Ovary (tissue), 9 donors: ENCODE measurements around the gene ATG3. TPM values are rescaled to one million over a fixed set of nuclear protein-coding genes. Genes with fewer than 3 reads are reported as not detected.
"Not testable (repeated sequence)": the region's sequence is repeated elsewhere in the genome, so short reads cannot be mapped to it uniquely, and the experiment has no call there.

Experiments used
- DNase-seq, 5 donors: peaks; one replicate each; pipeline ENCODE4 v3.0.0-alpha.2; 2019 to 2020
- H3K27ac ChIP-seq, 2 donors: fragments of 200-600 bp; one replicate each; pipeline versions ENCODE4 v1.5.1 to v1.8.0; 2019 to 2022
- H3K27me3 ChIP-seq: fragments of 200-600 bp; one replicate; pipeline ENCODE4 v1.8.0; 2022
- H3K36me3 ChIP-seq: fragments of 200-600 bp; sonication (generic); one replicate; pipeline ENCODE4 v1.5.1; 2019
- H3K4me1 ChIP-seq: one replicate; pipeline ENCODE4 v1.8.1; 2013; ENCODE audit warnings: mild to moderate bottlenecking, moderate library complexity; ENCODE audit not compliant: insufficient read depth
- H3K4me3 ChIP-seq: fragments of 200-600 bp; sonication (generic); one replicate; pipeline ENCODE4 v1.5.1; 2017
- H3K9me3 ChIP-seq, 2 donors: fragments of 200-600 bp in 1 of 2; sonication (generic) in 1 of 2; one replicate each; pipeline versions ENCODE4 v1.5.1 to v1.8.1; 2013 to 2019; ENCODE audit warnings: mild to moderate bottlenecking in 1 of 2, moderate library complexity in 1 of 2
- CTCF ChIP-seq, 3 donors: fragments of 450-650 bp in 2 of 3; fragments of 200-600 bp in 1 of 3; IDR thresholded peaks; one replicate each; pipeline versions ENCODE4 v1.5.1 to v1.8.0; 2016 to 2022; ENCODE audit warnings: antibody characterized with exemption in 3 of 3, mild to moderate bottlenecking in 1 of 3
- EP300 ChIP-seq: sonication (generic); formaldehyde crosslinking; IDR thresholded peaks from one replicate; pipeline ENCODE4 v1.6.1; 2017; ENCODE audit warnings: antibody characterized with exemption
- POLR2A ChIP-seq: fragments of 450-650 bp; IDR thresholded peaks from one replicate; pipeline ENCODE4 v1.6.1; 2017; ENCODE audit warnings: antibody characterized with exemption, mild to moderate bottlenecking, moderate library complexity
- WGBS, 3 donors: extraction: QIAGEN DNeasy Blood & Tissue Kit in 1 of 3; methylation state at CpG; one replicate each; pipeline versions ENCODE4 v1.1.5 to v1.1.7; 2013 to 2017; 5-methylcytosine and 5-hydroxymethylcytosine counted together
- intact Hi-C, 4 donors: fragments of 100-400 bp; cut with DNase I; formaldehyde crosslinking; loops; one replicate each; pipeline versions ENCODE4 v1.11.0 to v1.15.1; 2022 to 2023
- polyA plus RNA-seq, 2 donors: library from polyadenylated mRNA; stranded (reverse); fragments of 200-250 nt in 1 of 2; fragments of 350-450 nt in 1 of 2; fragmentation: Illumina TruSeq in 1 of 2; extraction: RNeasy Lipid Tissue Mini Kit (QIAGEN cat#74804) in 1 of 2; gene quantifications; one replicate each; pipeline ENCODE4 v1.2.3, GENCODE V29; 2013 to 2014
- total RNA-seq, 7 donors: library from RNA; depleted of rRNA in 2 of 7; stranded (reverse); fragments of >200 nt in 2 of 7; fragmentation: NEBNext Ultra II Directional in 3 of 7; extraction: Animal tissue kit (Norgen Biotek cat#: 25700) in 3 of 7; gene quantifications; one replicate each; pipeline versions ENCODE4 v1.1.0 to v1.2.4, GENCODE V29; 2016 to 2023
- donor health status: DM: no; HTN: no; CAD: no; lungs with moderate emphysema.
- donor health status: DM: no; HTN: no; CAD: no.
- donor health status: Bipolar disorder and iron deficiency.
- donor health status: DM: yes; HTN: yes; CAD: no.
- donor health status: DM: no; HTN: no; CAD: no.
- donor health status: DM: yes; HTN: yes; CAD: no.

The ATG3 gene
- total and polyA plus RNA-seq, 9 donors, result 28.4 to 59.4 (median 40.7) TPM

- Histone ChIP-seq H3K27ac (no peak overlapping the region), H3K27me3 (no peaks in the 10 kb centered on the region), H3K36me3 (no peaks in the 10 kb centered on the region), H3K4me1 (no peaks in the 10 kb centered on the region), H3K4me3 (no peak overlapping the region), H3K9me3 (no peaks in the 10 kb centered on the region)
- DNase-seq, result no peak
- TF ChIP-seq POLR2A, result no peak
- TF ChIP-seq EP300, result no peak
- peak in 1 of 3 donors; percentile 14 for TF ChIP-seq CTCF (IDR thresholded peaks at IDR 0.05)
- intact Hi-C loops, result no loop called here
- 5 to 8% (median 6%) methylated on average over 1 of the region's 1 CpG for WGBS, 3 donors
Measured at GRCh38 chr3:112531358-112531781, 30.4 kb downstream of the ATG3 start.

DNA sequence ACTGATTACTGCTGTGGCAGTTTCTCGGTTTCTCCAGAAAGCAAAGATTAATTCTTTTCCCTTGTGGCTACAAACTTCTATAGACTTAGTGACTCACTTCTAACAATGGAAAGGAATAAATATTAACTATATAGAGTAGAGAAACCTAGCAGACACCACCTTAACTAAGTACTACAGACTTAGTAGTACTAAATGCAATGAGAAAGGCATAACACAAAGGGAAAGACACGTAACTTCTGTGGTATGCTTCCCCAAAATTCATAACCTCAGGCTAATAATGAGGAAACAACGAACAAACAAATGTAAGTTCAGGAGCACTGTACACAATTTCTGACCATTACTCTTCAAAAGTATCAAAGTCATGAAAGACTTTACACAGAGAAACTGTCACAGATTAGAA, 31.2 kb downstream of the ATG3 start:
- Histone ChIP-seq H3K36me3 (no peaks in the 10 kb centered on the region), H3K27ac (no peak overlapping the region), H3K4me3 (no peak overlapping the region), H3K27me3 (no peaks in the 10 kb centered on the region), H3K4me1 (no peaks in the 10 kb centered on the region), H3K9me3 (no peaks in the 10 kb centered on the region)
- TF ChIP-seq CTCF (IDR thresholded peaks at IDR 0.05) (no peak), EP300 (no peak), POLR2A (no peak)
- WGBS, 3 donors, result 93 to 97% (median 93%) methylated on average over 3 of the region's 3 CpGs
- intact Hi-C loops, result no loop called here
- no peak for DNase-seq

- intact Hi-C loops, result loop anchor here in 3 of 4 donors (10.0 kb wide), 3 partner anchors 199 to 229 kb away; partner anchors contain the start of gene SLC9C1 (in 1 of the 3)
- H3K36me3 ChIP-seq, H3K9me3 ChIP-seq, H3K27ac ChIP-seq, H3K4me3 ChIP-seq, DNase-seq, H3K4me1 ChIP-seq, H3K27me3 ChIP-seq: not testable (repeated sequence)
- WGBS, 3 donors, result 92 to 96% (median 95%) methylated on average over 6 of the region's 6 CpGs
Measured at GRCh38 chr3:112524127-112524526, 37.6 kb downstream of the ATG3 start.

DNA sequence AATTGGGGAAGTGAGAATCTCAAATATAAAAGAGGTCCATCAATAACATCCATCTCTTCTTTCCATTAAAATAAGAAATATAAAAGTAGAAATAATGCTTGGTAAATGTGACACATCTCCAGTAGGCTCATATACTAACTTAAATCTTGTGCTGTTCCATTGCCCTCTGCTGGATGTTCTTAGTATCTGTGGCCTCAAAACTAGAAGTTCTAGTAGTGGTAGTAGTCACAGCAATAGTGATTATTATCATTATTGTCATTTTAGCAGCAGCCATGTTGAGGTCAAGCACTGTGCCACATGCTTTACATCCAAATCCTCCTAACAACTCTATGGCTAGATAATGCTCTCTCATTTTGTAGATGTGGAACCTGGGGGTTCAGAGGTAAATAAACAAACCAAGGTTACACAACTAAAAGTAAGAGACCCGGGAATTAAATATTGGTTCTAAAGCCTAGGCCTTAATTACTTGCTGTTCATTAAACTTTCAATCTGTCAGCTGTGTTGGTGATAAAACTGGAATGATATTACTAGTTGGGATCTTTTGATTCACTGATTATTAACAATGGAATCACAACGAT, 42.2 kb downstream of the ATG3 start:
- peak in 1 of 5 donors; percentile 26 for DNase-seq
- Histone ChIP-seq H3K36me3 (no peaks in the 10 kb centered on the region), H3K4me3 (no peak overlapping the region), H3K9me3 (no peaks in the 10 kb centered on the region), H3K27ac (no peak overlapping the region), H3K4me1 (no peaks in the 10 kb centered on the region), H3K27me3 (no peaks in the 10 kb centered on the region)
- intact Hi-C loops, result loop anchor here (5.0 to 10.0 kb wide), 4 partner anchors 192 to 225 kb away; partner anchors contain the start of gene SLC9C1 (in 1 of the 4)
- WGBS, 3 donors, result 61 to 81% (median 80%) methylated on average over 2 of the region's 2 CpGs
- no peak for TF ChIP-seq EP300
- peak; percentile 48 to 79 (median 79) for TF ChIP-seq CTCF (IDR thresholded peaks at IDR 0.05)

- H3K4me1 ChIP-seq, H3K27me3 ChIP-seq, H3K36me3 ChIP-seq, H3K9me3 ChIP-seq, H3K4me3 ChIP-seq, DNase-seq, H3K27ac ChIP-seq: not testable (repeated sequence)
- 61 to 72% (median 65%) methylated on average over 3 of the region's 3 CpGs for WGBS, 3 donors
- intact Hi-C loops, result loop anchor here in 1 of 4 donors (5.0 kb wide), 1 partner anchor 192 kb away; no protein-coding TSS in a partner anchor
Measured at GRCh38 chr3:112518970-112519369, 42.8 kb downstream of the ATG3 start.
